Colon (tissue), 2 donors: ENCODE measurements around the gene ATP5PD.

Experiments used
- FAIRE-seq: peaks from 2 replicates; lab custom pipeline; 2012; peaks lifted over from hg19 to GRCh38; lab: Jason Lieb, UNC
- donor health status: control.
- donor health status: control.

The ATP5PD gene

DNA sequence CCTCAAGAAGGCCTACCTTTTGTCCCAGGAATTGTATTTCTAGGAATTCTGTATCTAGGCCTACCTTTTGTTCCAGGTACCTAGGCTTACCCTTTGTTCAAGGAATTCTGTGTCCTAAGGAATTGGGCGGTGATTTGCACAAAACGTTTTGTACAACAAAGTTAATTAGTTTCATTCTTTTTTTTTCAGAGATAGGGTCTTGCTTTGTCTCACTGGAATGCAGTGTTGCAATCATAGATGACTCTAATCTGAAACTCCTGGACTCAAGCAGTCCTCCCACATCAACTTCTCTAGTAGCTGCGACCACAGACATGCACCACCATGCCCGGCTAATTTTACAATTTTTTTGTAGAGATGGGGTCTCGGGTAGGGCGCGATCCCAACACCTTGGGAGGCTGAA is 52.3 kb downstream of the ATP5PD start:
- no peak for FAIRE-seq

DNA sequence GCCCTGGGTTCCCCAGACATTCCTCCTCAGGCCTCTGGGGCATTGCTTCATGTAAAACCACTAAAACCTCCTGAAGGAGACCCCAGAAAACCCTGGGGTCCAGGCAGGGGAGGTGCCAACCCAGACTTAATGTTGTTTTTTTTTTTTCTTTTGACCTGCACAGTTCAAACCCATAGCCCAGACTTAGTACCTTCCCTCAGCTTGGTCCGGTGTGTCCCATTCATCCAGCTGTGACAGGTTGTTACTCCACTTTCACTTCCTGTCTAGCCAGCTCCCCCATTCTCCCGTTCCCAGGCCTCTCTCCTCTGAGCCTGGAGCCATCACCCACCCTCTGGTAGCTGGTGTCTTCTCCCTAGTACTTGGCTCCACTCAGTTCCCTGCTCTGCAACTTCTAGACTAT is 54.5 kb downstream of the ATP5PD start:
- no peak for FAIRE-seq

DNA sequence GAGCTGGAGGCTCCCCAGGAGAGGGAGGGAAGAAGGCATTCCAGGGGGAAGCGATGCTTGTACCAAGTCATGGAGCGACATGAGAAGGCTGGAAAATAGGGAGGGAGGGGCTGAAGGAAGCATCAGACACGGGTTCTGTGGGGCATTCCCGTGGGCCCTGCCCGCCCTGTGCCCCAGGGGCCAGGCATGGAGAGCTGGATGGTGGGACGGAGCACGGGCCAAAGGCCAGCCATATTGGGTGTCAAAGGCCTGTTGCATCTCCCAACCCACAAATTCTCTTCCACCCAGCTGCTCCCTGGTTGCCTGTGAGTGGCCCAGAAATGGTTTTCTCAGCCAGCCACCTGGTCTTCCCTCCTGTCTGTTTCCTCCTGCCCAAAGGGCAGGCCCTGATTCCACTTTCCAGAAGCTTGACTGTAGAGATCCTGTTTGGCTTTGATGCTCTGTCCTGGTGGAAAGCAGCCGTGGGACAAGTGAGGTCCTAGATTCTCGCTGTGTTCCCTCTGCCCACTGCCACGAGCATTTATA is 56.1 kb downstream of the ATP5PD start:
- FAIRE-seq: no peak
